MV-4-11 (cell line): Measurements from ENCODE around the gene IL17RC.
"Not testable (repeated sequence)": the region's sequence is repeated elsewhere in the genome, so short reads cannot be mapped to it uniquely, and the experiment has no call there.

ENCODE experiments used
- DNase-seq: peaks from one replicate; lab custom pipeline; 2025; lab: John Stamatoyannopoulos, UW

Gene IL17RC

DNA sequence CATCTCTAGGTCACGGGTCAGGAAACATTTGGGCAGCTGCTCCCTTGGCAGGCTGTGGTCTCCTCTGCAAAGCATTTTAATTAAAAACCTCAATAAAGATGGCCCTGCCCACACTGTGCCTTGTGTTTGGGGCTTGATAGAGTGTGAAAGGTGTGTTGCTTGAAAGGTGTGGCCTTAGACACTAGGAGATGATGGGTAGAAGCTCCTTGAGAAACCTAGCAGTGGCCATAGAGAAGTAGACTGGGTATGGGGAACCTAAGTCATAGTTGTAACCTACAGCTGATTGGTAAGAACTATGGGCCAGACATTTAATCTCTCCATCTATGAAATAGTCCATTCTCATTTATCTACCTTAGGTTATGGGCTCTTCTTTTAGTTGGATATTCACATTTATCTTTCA, 23.2 kb upstream of the IL17RC start:
- no peak for DNase-seq

DNA sequence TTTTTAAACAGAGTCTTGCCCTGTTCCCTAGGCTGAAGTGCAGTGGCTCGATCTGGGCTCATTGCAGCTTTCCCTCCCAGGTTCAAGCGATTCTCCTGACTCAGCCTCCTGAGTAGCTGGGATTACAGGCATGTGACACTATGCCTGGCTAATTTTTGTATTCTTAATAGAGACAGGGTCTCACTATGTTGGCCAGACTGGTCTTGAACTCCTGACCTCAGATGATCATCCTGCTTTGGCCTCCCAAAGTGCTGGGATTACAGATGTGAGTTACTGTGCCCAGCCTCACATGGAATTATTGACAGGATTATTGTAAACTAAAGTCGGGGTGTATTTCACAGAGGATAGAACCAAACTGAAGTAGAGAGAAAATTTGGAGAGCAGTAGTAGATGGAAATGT, 21.2 kb upstream of the IL17RC start:
- DNase-seq: not testable (repeated sequence)

- DNase-seq: peak; percentile 44
Measured at GRCh38 chr3:9896755-9897407, 20.0 kb upstream of the IL17RC start.

DNA sequence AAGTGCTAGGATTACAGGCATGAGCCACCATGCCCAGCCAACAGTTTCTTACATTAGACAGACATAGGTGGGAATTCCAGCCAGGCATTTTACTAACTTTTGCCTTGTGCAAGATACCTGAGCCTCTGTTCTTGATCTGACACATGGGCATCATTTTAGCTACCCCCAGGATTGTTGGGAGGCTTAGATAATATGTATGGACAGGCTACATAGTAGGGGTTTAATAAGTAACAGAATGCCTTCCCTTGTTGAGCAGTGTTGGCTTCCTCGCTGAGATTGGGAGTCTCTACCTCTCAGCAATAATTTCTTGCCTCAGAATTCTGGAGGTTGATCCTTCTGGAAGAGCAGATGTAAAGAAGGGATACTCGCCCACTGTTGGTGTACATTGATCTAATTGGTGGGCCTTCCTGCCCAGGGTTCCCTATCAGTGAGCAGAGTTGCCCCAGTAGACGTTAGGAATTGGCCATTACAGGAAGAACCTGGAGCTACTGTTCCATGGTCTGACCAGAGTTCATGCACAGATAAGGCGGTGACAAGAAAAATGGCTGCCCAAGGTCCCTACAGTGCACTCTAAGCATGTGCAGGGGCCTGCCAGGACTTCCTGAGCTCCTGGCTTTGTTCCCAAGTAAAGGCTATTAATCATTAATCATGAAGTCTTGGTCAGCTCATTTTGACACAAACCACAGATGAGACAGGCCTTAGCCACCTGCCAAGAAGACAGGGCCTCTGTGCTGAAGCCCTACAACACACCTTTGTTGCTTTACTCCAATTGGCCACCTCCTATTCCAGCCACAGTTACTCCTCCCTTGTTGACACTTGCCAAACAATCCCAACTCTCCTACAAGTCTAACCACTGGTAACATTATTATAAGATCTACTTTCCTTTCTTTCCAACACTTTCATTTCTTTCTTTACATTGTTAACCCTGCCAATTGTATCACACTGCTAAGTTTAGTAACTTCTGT, 19.2 kb upstream of the IL17RC start:
- no peak for DNase-seq

DNA sequence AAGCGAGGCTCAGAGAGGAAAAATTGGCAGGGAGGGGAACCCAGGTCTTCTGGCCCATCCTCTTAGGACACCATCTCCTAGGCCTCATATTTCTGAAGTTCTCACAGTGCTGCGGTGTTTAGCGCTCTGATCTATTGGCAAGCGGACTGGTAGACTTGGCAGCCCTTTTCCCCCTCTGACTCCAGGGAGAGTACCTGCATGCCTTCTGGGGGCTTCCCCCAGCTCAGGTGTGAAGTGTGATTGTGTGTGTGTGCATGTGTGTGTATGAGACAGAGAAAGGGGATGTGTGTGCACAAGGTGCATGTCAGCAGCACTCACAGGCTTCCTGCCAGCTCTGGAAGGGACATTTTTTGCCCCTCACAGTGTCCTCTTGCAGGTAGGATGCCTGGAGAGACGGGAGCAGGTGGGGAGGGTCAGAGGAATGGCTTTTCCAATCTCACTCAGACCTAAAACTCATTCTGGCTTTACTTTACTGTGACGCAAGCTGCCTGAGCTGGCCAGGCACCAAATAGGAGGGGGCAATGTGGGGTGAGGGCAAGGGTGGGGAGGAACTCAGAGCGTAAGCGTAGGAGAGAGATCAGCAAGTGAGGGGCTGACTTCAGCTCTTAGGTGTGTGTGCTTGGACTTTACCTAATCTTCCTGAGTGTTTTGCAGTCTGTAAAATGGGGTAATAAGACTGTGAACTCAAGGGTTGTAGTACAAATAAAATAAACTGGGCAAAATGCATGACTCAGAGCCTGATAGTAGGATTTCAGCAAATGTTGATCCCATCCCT, 18.2 kb upstream of the IL17RC start:
- DNase-seq: no peak

DNA sequence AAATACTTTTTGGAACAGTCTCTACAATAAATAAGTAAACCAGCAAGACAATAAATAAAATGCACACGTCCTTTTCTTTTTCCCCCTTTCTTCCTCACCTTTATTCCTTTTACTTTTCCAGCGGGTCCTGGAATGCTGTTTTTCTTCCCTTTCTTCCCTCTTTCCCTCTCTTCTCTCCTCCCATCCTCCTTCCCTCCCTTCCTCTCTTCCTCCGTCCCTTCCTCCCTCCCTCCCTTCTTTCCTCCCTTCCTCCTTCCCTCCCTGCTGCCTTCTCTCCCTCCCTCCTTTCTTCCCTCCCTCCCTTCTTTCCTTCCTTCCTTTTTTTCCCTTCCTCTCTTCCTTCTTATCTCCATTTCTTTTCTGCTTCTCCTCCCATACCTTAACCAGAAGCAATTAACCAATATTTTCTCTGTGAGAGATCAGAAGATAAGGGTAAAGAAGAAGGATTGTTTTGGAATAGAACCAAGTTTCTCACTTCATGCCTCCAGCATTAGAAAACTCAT, 17.6 kb upstream of the IL17RC start:
- DNase-seq: no peak

- not testable (repeated sequence) for DNase-seq
Measured at GRCh38 chr3:9900965-9901415, 15.9 kb upstream of the IL17RC start.

GRCh38 chr3:9901967-9902366, 14.9 kb upstream of the IL17RC start:
- peak; percentile 35 for DNase-seq

GRCh38 chr3:9902372-9903237, 14.3 kb upstream of the IL17RC start, which contains the start of gene IL17RE:
Gene IL17RE, plus strand, starts transcription at chr3:9902848. Its CDS starts 85 bp downstream, at chr3:9902933.
- no peak for DNase-seq

DNA sequence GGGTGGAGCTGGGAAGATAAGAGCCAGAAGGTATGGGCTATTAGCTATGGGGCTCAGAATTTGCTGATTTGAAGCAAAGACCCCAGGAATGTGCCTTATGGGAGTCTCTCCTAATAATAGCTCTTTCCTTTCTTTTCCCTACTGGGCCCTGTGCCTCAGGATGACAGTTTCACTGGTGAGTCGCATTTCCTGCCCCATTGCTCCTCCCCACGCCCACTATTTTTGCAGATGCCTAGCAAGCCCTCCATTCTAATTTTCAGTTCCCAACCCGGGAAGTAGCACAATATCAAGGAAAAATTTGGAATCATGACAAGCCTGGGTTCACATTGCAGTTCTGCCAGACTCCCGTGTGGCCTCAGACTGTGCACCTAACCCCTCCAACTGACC, 13.7 kb upstream of the IL17RC start:
- DNase-seq: peak; percentile 34

DNA sequence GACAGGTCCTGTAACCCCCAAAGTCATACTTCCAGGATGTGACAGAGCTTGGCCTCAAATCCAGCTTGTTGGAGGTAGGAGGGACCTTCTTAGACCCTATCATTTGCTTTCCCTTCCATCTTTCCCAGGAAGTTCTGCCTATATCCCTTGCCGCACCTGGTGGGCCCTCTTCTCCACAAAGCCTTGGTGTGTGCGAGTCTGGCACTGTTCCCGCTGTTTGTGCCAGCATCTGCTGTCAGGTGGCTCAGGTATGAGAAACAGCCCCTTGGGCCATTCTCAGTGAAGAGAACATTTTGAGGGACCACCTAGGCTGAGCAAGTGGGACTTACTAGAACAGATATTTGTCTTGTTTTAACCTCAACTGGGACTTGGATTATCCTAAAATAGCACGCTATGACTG, 13.0 kb upstream of the IL17RC start:
- no peak for DNase-seq

DNA sequence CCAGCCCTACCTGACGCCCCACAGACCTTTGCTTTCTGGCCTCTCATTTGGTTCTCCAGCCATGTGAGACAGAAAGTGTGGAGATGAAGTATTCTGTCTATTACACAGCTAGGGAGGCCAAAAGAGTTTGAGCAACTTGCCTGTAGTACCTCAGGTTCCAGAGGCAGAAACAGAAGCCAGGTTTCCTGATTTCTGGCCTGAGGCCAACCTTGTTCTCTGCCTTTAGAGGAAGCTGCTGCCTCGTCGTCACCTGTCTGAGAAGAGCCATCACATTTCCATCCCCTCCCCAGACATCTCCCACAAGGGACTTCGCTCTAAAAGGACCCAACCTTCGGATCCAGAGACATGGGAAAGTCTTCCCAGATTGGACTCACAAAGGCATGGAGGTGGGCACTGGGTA, 10.4 kb upstream of the IL17RC start:
- no peak for DNase-seq

GRCh38 chr3:9908286-9908685, 8.6 kb upstream of the IL17RC start:
- no peak for DNase-seq

DNA sequence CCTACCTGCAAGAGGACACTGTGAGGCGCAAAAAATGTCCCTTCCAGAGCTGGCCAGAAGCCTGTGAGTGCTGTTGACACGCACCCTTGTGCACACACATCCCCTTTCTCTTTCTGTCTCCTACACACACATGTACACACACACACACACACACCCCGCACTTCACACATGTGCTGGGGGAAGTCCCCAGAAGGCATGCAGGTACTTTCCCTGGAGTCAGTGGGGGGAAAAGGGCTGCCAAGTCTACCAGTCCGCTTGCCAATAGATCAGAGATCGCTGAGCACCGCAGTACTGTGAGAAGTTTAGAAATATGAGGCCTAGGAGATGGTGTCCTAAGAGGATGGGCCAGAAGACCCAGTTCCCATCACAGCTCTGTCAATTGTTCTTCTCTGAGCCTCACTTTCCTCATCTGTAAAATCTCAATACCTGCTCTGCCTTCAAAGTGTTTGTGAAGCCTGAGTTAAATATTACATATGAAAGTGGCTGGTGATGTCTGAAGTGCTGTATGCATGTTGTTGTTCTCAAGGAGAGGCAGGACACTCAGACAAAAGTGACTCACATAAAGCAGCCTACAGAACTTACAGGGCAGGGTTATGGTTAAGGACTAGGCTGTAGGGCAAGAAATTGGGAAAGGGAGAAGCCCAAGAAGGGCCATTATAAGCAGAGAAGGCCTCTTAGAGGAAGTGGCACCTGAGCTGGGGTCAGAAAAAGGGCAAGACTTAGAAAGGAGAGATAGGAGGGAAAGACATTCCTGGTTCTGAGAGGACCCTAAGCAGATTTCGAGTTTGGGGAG, 7.5 kb upstream of the IL17RC start:
- DNase-seq: peak; percentile 25

DNA sequence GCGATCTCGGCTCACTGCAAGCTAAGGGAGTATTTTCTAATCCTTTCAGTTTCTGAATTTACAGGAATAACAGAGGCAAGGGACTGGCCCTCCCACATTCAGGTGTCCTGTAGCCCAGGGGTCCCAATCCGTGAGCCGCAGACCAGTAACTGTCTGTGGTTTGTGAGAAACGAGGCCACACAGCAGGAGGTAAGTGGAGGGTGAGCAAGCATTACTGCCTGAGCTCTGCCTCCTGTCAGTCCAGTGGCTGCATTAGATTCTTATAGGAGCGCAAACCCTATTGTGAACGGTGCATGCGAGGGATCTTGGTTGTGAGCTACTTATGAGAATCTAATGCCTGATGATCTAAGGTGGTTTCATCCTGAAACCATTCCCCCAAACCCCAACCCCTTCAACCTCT, 5.0 kb upstream of the IL17RC start:
- DNase-seq: no peak

DNA sequence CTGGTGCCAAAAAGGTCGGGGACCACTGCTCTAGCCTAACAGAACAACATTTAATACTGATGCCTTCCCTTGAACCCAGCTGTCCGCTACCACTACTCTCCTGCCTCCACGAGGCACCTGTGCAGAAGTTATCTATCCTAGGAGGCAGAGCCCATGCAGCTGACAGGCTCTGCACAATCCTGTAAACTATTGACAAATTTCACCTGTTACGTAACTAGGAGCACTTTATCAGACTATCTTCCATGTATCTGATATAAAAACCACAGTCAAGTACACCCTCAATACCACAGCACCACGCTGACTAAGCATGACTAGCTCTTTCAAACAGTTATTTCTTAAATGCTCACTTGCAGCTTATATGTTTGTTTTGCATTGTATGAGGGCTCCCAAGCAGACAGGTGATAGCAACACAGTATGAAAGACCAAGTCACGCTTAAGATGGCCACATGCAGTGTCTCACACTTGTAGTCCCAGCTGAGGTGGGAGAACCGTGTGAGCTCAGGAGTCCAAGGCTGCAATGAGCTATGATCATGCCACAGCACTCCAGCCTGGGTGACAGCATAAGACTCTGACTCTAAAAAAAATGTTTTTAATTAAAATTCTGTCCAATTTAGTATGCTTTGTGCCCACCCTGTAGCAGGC, 4.5 kb upstream of the IL17RC start:
- DNase-seq: peak; percentile 22

DNA sequence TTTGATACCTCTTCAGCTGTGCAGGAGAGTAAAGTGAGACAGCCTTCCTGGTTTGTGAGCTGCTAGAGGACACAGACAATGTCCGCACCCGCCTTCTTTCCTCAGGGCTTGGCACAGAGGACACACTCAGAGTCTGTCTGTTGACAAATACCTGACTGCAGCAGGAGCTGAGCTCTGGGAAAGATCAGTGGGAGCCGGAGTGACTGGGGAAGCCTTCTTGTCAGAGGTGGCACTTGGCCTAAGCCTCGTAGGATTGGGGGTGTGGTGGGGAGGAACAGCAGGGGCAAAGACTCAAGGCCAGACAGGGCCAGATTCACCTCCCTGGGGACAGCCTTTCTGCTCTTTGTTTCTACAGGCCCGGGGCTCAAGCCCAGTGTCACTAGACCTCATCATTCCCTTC, 3.3 kb upstream of the IL17RC start:
- DNase-seq: no peak

DNA sequence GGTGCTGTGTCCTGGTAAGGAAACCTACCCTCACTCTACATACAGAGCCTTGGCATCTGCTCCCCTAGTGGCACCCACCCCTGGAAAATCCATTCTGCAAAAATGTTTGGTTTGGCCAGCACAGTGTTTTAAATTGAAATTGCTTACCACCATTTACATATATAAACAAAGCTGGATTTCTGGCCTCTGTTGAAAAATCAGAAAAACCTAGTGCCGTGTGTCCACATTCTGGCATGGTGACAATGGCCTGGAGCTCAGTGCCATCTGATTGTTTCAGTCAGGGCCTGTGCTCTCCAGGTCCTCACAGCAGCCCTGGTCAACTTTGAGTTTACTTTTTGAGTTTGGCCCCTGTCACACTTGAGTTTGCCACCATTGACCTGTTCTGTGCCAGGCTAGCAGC, 2.9 kb upstream of the IL17RC start:
- DNase-seq: no peak

GRCh38 chr3:9914559-9915253, 2.2 kb upstream of the IL17RC start:
- peak; percentile 41 for DNase-seq
